Gastroesophageal sphincter (tissue), 4 donors: ENCODE results near the gene SEC14L2. TPM values are rescaled to one million over a fixed set of nuclear protein-coding genes. Genes with fewer than 3 reads are reported as not detected.

Source experiments
- ATAC-seq: fragments of 150-250 bp; one replicate; pipeline ENCODE4 v1.9.1; 2016; ENCODE audit warnings: mild to moderate bottlenecking, moderate library complexity
- H3K27ac ChIP-seq, 4 donors: fragments of 200-600 bp; sonication (generic) in 3 of 4; 1 replicate in 3 of 4; 2 replicates in 1 of 4; pipeline ENCODE4 v1.5.1; 2016 to 2019
- H3K27me3 ChIP-seq: fragments of 200-600 bp; sonication (generic); one replicate; pipeline ENCODE4 v1.5.1; 2019
- H3K36me3 ChIP-seq, 2 donors: fragments of 200-600 bp; sonication (generic); one replicate each; pipeline ENCODE4 v1.5.1; 2019; ENCODE audit warnings: control low read depth in 1 of 2
- H3K4me1 ChIP-seq, 3 donors: fragments of 200-600 bp; sonication (generic); 1 replicate in 2 of 3; 2 replicates in 1 of 3; pipeline ENCODE4 v1.5.1; 2016 to 2019; ENCODE audit warnings: control low read depth in 2 of 3
- H3K4me3 ChIP-seq, 2 donors: fragments of 200-600 bp; sonication (generic); one replicate each; pipeline ENCODE4 v1.5.1; 2019; ENCODE audit warnings: mild to moderate bottlenecking in 1 of 2, moderate library complexity in 1 of 2
- H3K9me3 ChIP-seq, 3 donors: fragments of 200-600 bp; sonication (generic); one replicate each; pipeline ENCODE4 v1.5.1; 2017 to 2019; ENCODE audit warnings: control low read depth in 2 of 3
- CTCF ChIP-seq, 4 experiments: fragments of 200-600 bp in 2 of 4; fragments of 450-650 bp in 2 of 4; sonication (generic) in 1 of 4; IDR thresholded peaks; one replicate each; pipeline ENCODE4 v1.5.1; 2017 to 2019; ENCODE audit warnings: antibody characterized with exemption in 4 of 4, mild to moderate bottlenecking in 2 of 4, moderate library complexity in 2 of 4
- EP300 ChIP-seq: sonication (generic); formaldehyde crosslinking; IDR thresholded peaks from one replicate; pipeline ENCODE4 v1.6.1; 2017; ENCODE audit warnings: antibody characterized with exemption, mild to moderate bottlenecking
- POLR2A ChIP-seq, 2 donors: fragments of 450-650 bp; IDR thresholded peaks; one replicate each; pipeline ENCODE4 v1.6.1; 2017; ENCODE audit warnings: antibody characterized with exemption in 2 of 2, mild to moderate bottlenecking in 2 of 2, moderate library complexity in 1 of 2
- POLR2AphosphoS5 ChIP-seq: sonication (generic); formaldehyde crosslinking; IDR thresholded peaks from one replicate; pipeline ENCODE4 v1.6.1; 2017; ENCODE audit warnings: antibody characterized with exemption
- WGBS, 2 donors: methylation state at CpG; one replicate each; pipeline ENCODE4 v1.1.5; 2018; ENCODE audit warnings: low coverage in 1 of 2; 5-methylcytosine and 5-hydroxymethylcytosine counted together
- total RNA-seq, 4 donors: library from RNA; depleted of rRNA; stranded (reverse); fragments of >200 nt; gene quantifications; one replicate each; pipeline ENCODE4 v1.1.0, GENCODE V29; 2016

Gene SEC14L2
- total RNA-seq, 4 donors from 2014 or later: 8.1 to 27.2 (median 15.8) TPM

- Histone ChIP-seq H3K27ac (no peak overlapping the region), H3K27me3 (no peaks in the 10 kb centered on the region), H3K4me3 (no peak overlapping the region), H3K36me3 (peaks cover 0 to 16% of the 10 kb centered on the region in 2 donors), H3K4me1 (peaks cover 0 to 10% (median 5%) of the 10 kb centered on the region in 3 donors), H3K9me3 (no peaks in the 10 kb centered on the region)
- WGBS, 2 donors: 91% methylated on average over 5 of the region's 10 CpGs; no CpG with 5 or more reads in 1 of the 2 donors
- no peak for TF ChIP-seq POLR2A (IDR thresholded peaks at IDR 0.05)
- TF ChIP-seq POLR2AphosphoS5: no peak
- no peak for TF ChIP-seq CTCF (IDR thresholded peaks at IDR 0.05)
- no peak for ATAC-seq
These were observed 34.7 kb upstream of the SEC14L2 start for GRCh38 chr22:30361916-30362650.

GRCh38 chr22:30362651-30363281 is 34.1 kb upstream of the SEC14L2 start:
- H3K27me3 ChIP-seq: no peaks in the 10 kb centered on the region
- 43 to 79% methylated on average over 4 to 5 of the region's 7 CpGs for WGBS, 2 donors
- H3K4me3 ChIP-seq: no peak overlapping the region
- no peak overlapping the region for H3K27ac ChIP-seq
- no peak for TF ChIP-seq POLR2A (IDR thresholded peaks at IDR 0.05)
- TF ChIP-seq CTCF (IDR thresholded peaks at IDR 0.05): no peak
- no peak for TF ChIP-seq POLR2AphosphoS5
- TF ChIP-seq EP300: no peak
- H3K36me3 ChIP-seq: peaks cover 0 to 16% of the 10 kb centered on the region in 2 donors
- H3K9me3 ChIP-seq: no peaks in the 10 kb centered on the region
- peaks cover 0 to 3% (median 0%) of the 10 kb centered on the region in 3 donors for H3K4me1 ChIP-seq
- no peak for ATAC-seq

GRCh38 chr22:30365891-30366290 is 30.9 kb upstream of the SEC14L2 start:
- Histone ChIP-seq H3K27me3 (no peaks in the 10 kb centered on the region), H3K4me1 (no peaks in the 10 kb centered on the region), H3K4me3 (no peak overlapping the region), H3K36me3 (peaks cover 0 to 16% of the 10 kb centered on the region in 2 donors), H3K27ac (no peak overlapping the region), H3K9me3 (no peaks in the 10 kb centered on the region)
- TF ChIP-seq POLR2A (IDR thresholded peaks at IDR 0.05): no peak
- WGBS, 2 donors: 90% methylated on average over 9 of the region's 18 CpGs
- no peak for ATAC-seq

GRCh38 chr22:30368420-30368819 is 28.4 kb upstream of the SEC14L2 start:
- H3K27ac ChIP-seq: no peak overlapping the region
- TF ChIP-seq POLR2A (IDR thresholded peaks at IDR 0.05) (no peak), CTCF (IDR thresholded peaks at IDR 0.05) (no peak), EP300 (no peak), POLR2AphosphoS5 (no peak)
- H3K4me1 ChIP-seq: no peaks in the 10 kb centered on the region
- no peaks in the 10 kb centered on the region for H3K27me3 ChIP-seq
- no peaks in the 10 kb centered on the region for H3K9me3 ChIP-seq
- peaks cover 0 to 10% of the 10 kb centered on the region in 2 donors for H3K36me3 ChIP-seq
- no peak overlapping the region for H3K4me3 ChIP-seq
- no CpG with 5 or more reads among the region's 9 CpGs for WGBS, 2 donors
- ATAC-seq: no peak

GRCh38 chr22:30370641-30371230 is 26.1 kb upstream of the SEC14L2 start:
- Histone ChIP-seq H3K27me3 (no peaks in the 10 kb centered on the region), H3K36me3 (peaks cover 0 to 15% of the 10 kb centered on the region in 2 donors), H3K27ac (no peak overlapping the region), H3K4me1 (no peaks in the 10 kb centered on the region), H3K9me3 (no peaks in the 10 kb centered on the region), H3K4me3 (no peak overlapping the region)
- 96% methylated on average over 5 of the region's 19 CpGs; no CpG with 5 or more reads in 1 of the 2 donors for WGBS, 2 donors
- no peak for ATAC-seq
- no peak for TF ChIP-seq EP300
- no peak for TF ChIP-seq POLR2AphosphoS5
- TF ChIP-seq CTCF (IDR thresholded peaks at IDR 0.05): no peak
- no peak for TF ChIP-seq POLR2A (IDR thresholded peaks at IDR 0.05)
